K562 (cell line): ENCODE measurements around the gene SSH3. TPM values are rescaled to one million over a fixed set of nuclear protein-coding genes. Genes with fewer than 3 reads are reported as not detected.
A peak's percentile ranks its signal among the peaks of the same experiment; 100 is the strongest.

Experiments used
- ATAC-seq: fragments of 200-7000 bp; cut with Tn5 transposase; 3 replicates; pipeline ENCODE4 v1.9.1; 2020; ENCODE audit warnings: moderate library complexity
- BruUV-seq: library from RNA; stranded (reverse); fragments of 400-500 nt; replicated peaks from 2 replicates; lab custom pipeline; 2021; lab: Mats Ljungman, UMichigan
- CTCF ChIA-PET: fragments of 300-600 bp; formaldehyde crosslinking; extraction: SDS; loops from one replicate; lab custom pipeline; 2021; ENCODE audit warnings: low intra/inter-chr PET ratio; lab: Yijun Ruan, JAX
- POLR2A ChIA-PET: fragments of 300-600, 350-650 bp; sonication (Branson Sonifier 250); formaldehyde crosslinking; extraction: SDS; loops from one replicate; lab custom pipeline; 2021; ENCODE audit warnings: antibody characterized with exemption, inconsistent platforms; lab: Yijun Ruan, JAX
- DNase-seq, 4 experiments: peaks; one replicate each; pipeline versions ENCODE4 v3.0.0 to v3.0.0-alpha.2; 2011 to 2018; ENCODE audit warnings: low spot score in 3 of 4, mixed read lengths in 3 of 4; ENCODE audit errors: extremely low read depth in 1 of 4
- FAIRE-seq: peaks from 2 replicates; lab custom pipeline; 2011; peaks lifted over from hg19 to GRCh38; lab: Jason Lieb, UNC
- H2AFZ ChIP-seq: 2 replicates; pipeline ENCODE4 v1.6.0; 2011; ENCODE audit warnings: low read depth, low read length, control low read depth, inconsistent platforms
- H3K27ac ChIP-seq: fragments of 200-600 bp; 3 replicates; pipeline ENCODE4 v1.8.0; 2011; ENCODE audit warnings: low read depth, mild to moderate bottlenecking, control low read depth, inconsistent platforms, low read length, moderate library complexity, mixed read lengths; ENCODE audit errors: extremely low read depth
- H3K27me3 ChIP-seq, 2 experiments: fragments of 300-600 bp in 1 of 2; 2 replicates in 1 of 2; 3 replicates in 1 of 2; pipeline versions ENCODE4 v1.6.0 to v1.8.0; 2011; ENCODE audit warnings: inconsistent platforms in 2 of 2, low read length in 2 of 2, mild to moderate bottlenecking in 1 of 2, mixed read lengths in 1 of 2, moderate library complexity in 1 of 2; ENCODE audit not compliant: control insufficient read depth in 2 of 2, insufficient read depth in 2 of 2
- H3K36me3 ChIP-seq: fragments of 300-600 bp; 3 replicates; pipeline ENCODE4 v1.8.0; 2011; ENCODE audit warnings: mild to moderate bottlenecking, low read length, inconsistent platforms; ENCODE audit not compliant: control insufficient read depth, insufficient read depth
- H3K4me1 ChIP-seq, 2 experiments: fragments of 200-600 bp in 1 of 2; replicated peaks in 1 of 2; 2 replicates in 1 of 2; 3 replicates in 1 of 2; pipeline versions ENCODE4 v1.5.1 to v1.8.0; 2011; ENCODE audit warnings: inconsistent platforms in 2 of 2, low read length in 2 of 2, mild to moderate bottlenecking in 1 of 2, mixed read lengths in 1 of 2, moderate library complexity in 1 of 2; ENCODE audit not compliant: control insufficient read depth in 2 of 2, insufficient read depth in 2 of 2
- H3K4me2 ChIP-seq: 2 replicates; pipeline ENCODE4 v1.6.1; 2011; ENCODE audit warnings: low read length, control low read depth, inconsistent platforms, mixed read lengths; ENCODE audit not compliant: insufficient read depth
- H3K4me3 ChIP-seq: fragments of 200-600 bp; sonication (generic), shearing (Covaris generic); 2 replicates; pipeline ENCODE4 v1.5.1; 2016; ENCODE audit warnings: control low read depth, inconsistent platforms
- H3K79me2 ChIP-seq: fragments of 200-600 bp; 3 replicates; pipeline ENCODE4 v1.8.0; 2011; ENCODE audit warnings: low read length, inconsistent platforms; ENCODE audit not compliant: control insufficient read depth, insufficient read depth
- H3K9ac ChIP-seq, 2 experiments: 2 replicates each; pipeline versions ENCODE4 v1.6.0 to v1.6.1; 2011; ENCODE audit warnings: low read depth in 2 of 2, low read length in 2 of 2, control low read depth in 1 of 2, inconsistent platforms in 1 of 2, mild to moderate bottlenecking in 1 of 2, mixed read lengths in 1 of 2; ENCODE audit not compliant: insufficient read depth in 1 of 2
- H3K9me1 ChIP-seq: one replicate; pipeline ENCODE4 v1.6.0; 2011; ENCODE audit warnings: inconsistent platforms, mild to moderate bottlenecking, low read length, moderate library complexity; ENCODE audit not compliant: control insufficient read depth, insufficient read depth
- H3K9me3 ChIP-seq: replicated peaks from 2 replicates; pipeline ENCODE4 v1.5.1; 2011; ENCODE audit warnings: low read depth, low read length, inconsistent platforms; ENCODE audit not compliant: control insufficient read depth, insufficient read depth
- H4K20me1 ChIP-seq: replicated peaks from 2 replicates; pipeline ENCODE4 v1.6.1; 2011; ENCODE audit warnings: low read length, inconsistent platforms, mixed read lengths; ENCODE audit not compliant: control insufficient read depth, insufficient read depth
- MTF1 ChIP-seq: fragments of 250-450 bp; sonication (Bioruptor Pico); IDR thresholded peaks from 2 replicates; pipeline ENCODE4 v1.9.0; 2021; ENCODE audit warnings: moderate library complexity, mild to moderate bottlenecking, inconsistent platforms, borderline replicate concordance
- NFIX ChIP-seq: fragments of 250-450 bp; sonication (Bioruptor Pico); IDR thresholded peaks from 2 replicates; pipeline ENCODE4 v1.4.0; 2020; ENCODE audit warnings: low read depth, mild to moderate bottlenecking, moderate library complexity
- NR1H2 ChIP-seq: sonication (generic); formaldehyde crosslinking; IDR thresholded peaks from 2 replicates; pipeline ENCODE4 v1.4.0; 2020; ENCODE audit warnings: mild to moderate bottlenecking, missing genetic modification reagents
- PURB ChIP-seq: sonication (generic); formaldehyde crosslinking; IDR thresholded peaks from 2 replicates; pipeline ENCODE4 v1.9.0; 2021; ENCODE audit warnings: low read depth, mild to moderate bottlenecking, missing genetic modification reagents
- TAF15 ChIP-seq: fragments of 200-400 bp; formaldehyde crosslinking; IDR thresholded peaks from 2 replicates; pipeline ENCODE4 v1.6.1; 2017; ENCODE audit warnings: mild to moderate bottlenecking, low read depth, low read length, moderate library complexity
- ZNF175 ChIP-seq: fragments of 200-800 bp; sonication (Bioruptor generic); IDR thresholded peaks from 2 replicates; pipeline ENCODE4 v1.6.1; 2016; ENCODE audit warnings: low read depth, mild to moderate bottlenecking, missing genetic modification characterization, missing compliant biosample characterization
- ZNF589 ChIP-seq: fragments of 200-800 bp; sonication (Bioruptor generic); IDR thresholded peaks from 2 replicates; pipeline ENCODE4 v1.6.1; 2016; ENCODE audit warnings: low read depth, missing genetic modification characterization, missing compliant biosample characterization
- WGBS: fragments of 100-300 bp; shearing (Covaris generic); methylation state at CpG from one replicate; pipeline ENCODE4 v1.1.6; 2016; ENCODE audit warnings: low coverage, mixed read lengths; ENCODE audit not compliant: insufficient coverage; ENCODE audit errors: missing lambda C conversion rate; 5-methylcytosine and 5-hydroxymethylcytosine counted together
- in situ Hi-C: fragments of 300-500 bp; cut with MboI; formaldehyde crosslinking; loops from 4 replicates; pipeline ENCODE4 v1.15.0; 2018; ENCODE audit warnings: inconsistent platforms, mixed read lengths
- intact Hi-C: fragments of 100-400 bp; cut with micrococcal nuclease; formaldehyde crosslinking; loops from 2 replicates; pipeline ENCODE4 v1.14.2; 2022
- polyA plus RNA-seq, 8 experiments: library from polyadenylated mRNA; depleted of rRNA in 4 of 8; stranded (reverse) in 5 of 8; unstranded in 3 of 8; fragments of >200 nt; fragmentation: Nextera tagmentation in 2 of 8; fragmentation: Illumina TruSeq in 1 of 8; extraction: Ambion mirVana in 2 of 8; extraction: Trizol in 1 of 8; gene quantifications; 2 replicates each; pipeline versions ENCODE4 v1.2.1 to v1.2.3, GENCODE V29; 2011 to 2014; ENCODE audit warnings: inconsistent platforms in 1 of 8, missing spikeins in 1 of 8
- total RNA-seq, 7 experiments: library from RNA; depleted of rRNA in 6 of 7; stranded (reverse); fragments of >200 nt in 6 of 7; fragmentation: Illumina TruSeq in 2 of 7; extraction: Trizol in 2 of 7; gene quantifications; 2 replicates each; pipeline versions ENCODE4 v1.2.1 to v1.2.3, GENCODE V29; 2011 to 2021; ENCODE audit warnings: low replicate concordance in 1 of 7
- TF ChIP-seq, protein P1 (sequence below): fragments of 200-800 bp; sonication (Bioruptor generic); IDR thresholded peaks from 2 replicates; pipeline ENCODE4 v1.6.1; 2016; ENCODE audit warnings: missing genetic modification characterization, missing compliant biosample characterization
- TF ChIP-seq, protein P2 (sequence below): fragments of 250-450 bp; sonication (Bioruptor Pico); IDR thresholded peaks from 2 replicates; pipeline ENCODE4 v1.8.0; 2022; ENCODE audit warnings: inconsistent platforms, mild to moderate bottlenecking, moderate library complexity, borderline replicate concordance
- TF ChIP-seq, protein P3 (sequence below), 2 experiments: IDR thresholded peaks; 2 replicates each; pipeline ENCODE4 v1.6.1; 2012; ENCODE audit warnings: improper control_type of control experiment in 2 of 2, low read depth in 2 of 2, low read length in 2 of 2, borderline replicate concordance in 1 of 2

Gene SSH3
- total and polyA plus RNA-seq, 9 of the 15 experiments (the other 6 are each of a cell fraction or from before 2014, with no cell fraction given) = 0.07 to 1.0 (median 0.24) TPM; not detected in 3

DNA sequence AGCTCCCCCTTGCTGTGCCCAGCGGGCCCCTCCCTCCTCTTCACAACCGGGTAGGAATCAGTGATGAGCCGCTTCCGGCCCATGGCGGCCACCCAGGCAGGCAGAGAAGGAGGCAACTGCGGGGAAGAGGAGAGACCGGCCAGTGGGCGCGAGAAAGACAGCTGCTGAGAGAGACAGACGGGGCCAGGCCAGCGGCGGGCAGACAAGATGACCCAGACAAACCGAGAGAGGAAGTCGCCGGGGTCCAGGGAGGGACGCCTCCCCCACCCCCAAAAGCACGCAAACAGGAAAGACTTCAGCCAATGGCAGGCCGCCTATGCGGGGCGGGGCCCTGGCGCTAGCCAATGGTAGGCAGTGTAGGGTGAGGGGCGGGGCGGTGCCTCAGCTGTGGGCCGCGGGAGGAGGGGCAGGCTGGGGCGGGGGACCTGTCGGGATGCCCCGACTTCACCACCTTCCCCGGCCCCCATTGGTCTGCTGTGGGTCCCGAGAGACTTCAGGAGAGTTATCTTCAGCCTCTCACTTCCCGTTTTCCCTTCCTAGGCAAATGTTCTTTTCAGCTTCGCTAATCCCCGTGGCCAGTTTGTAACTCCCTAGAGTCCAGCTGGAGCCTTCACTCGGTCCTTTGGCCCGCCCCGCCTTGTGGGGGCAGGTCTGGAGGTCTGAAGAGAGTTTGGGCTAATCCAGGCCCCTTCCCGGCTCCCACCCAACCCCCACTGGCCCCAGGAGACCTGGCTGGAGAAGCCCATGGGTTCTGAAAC lies 50.2 kb downstream of the SSH3 start, which contains the start of gene POLD4:
TSS of gene POLD4 (minus strand) at position 230 of the 758 bp plus-strand sequence. CDS start at position 83, 147 bp downstream.
- under 1% methylated on average over 26 of the region's 37 CpGs for WGBS
- peaks cover 64% of the 10 kb centered on the region in 2 experiments for H3K4me1 ChIP-seq
- TF ChIP-seq, protein P1, sequence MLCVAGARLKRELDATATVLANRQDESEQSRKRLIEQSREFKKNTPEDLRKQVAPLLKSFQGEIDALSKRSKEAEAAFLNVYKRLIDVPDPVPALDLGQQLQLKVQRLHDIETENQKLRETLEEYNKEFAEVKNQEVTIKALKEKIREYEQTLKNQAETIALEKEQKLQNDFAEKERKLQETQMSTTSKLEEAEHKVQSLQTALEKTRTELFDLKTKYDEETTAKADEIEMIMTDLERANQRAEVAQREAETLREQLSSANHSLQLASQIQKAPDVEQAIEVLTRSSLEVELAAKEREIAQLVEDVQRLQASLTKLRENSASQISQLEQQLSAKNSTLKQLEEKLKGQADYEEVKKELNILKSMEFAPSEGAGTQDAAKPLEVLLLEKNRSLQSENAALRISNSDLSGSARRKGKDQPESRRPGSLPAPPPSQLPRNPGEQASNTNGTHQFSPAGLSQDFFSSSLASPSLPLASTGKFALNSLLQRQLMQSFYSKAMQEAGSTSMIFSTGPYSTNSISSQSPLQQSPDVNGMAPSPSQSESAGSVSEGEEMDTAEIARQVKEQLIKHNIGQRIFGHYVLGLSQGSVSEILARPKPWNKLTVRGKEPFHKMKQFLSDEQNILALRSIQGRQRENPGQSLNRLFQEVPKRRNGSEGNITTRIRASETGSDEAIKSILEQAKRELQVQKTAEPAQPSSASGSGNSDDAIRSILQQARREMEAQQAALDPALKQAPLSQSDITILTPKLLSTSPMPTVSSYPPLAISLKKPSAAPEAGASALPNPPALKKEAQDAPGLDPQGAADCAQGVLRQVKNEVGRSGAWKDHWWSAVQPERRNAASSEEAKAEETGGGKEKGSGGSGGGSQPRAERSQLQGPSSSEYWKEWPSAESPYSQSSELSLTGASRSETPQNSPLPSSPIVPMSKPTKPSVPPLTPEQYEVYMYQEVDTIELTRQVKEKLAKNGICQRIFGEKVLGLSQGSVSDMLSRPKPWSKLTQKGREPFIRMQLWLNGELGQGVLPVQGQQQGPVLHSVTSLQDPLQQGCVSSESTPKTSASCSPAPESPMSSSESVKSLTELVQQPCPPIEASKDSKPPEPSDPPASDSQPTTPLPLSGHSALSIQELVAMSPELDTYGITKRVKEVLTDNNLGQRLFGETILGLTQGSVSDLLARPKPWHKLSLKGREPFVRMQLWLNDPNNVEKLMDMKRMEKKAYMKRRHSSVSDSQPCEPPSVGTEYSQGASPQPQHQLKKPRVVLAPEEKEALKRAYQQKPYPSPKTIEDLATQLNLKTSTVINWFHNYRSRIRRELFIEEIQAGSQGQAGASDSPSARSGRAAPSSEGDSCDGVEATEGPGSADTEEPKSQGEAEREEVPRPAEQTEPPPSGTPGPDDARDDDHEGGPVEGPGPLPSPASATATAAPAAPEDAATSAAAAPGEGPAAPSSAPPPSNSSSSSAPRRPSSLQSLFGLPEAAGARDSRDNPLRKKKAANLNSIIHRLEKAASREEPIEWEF (CRISPR knock-in tag) = no peak
- TF ChIP-seq TAF15 (no peak), ZNF589 (no peak), ZNF175 (CRISPR knock-in tag) (no peak), NFIX (CRISPR knock-in tag) (no peak), PURB (CRISPR knock-in tag) (no peak), NR1H2 (CRISPR knock-in tag) (no peak), MTF1 (CRISPR knock-in tag) (no peak)
- TF ChIP-seq, protein P2, sequence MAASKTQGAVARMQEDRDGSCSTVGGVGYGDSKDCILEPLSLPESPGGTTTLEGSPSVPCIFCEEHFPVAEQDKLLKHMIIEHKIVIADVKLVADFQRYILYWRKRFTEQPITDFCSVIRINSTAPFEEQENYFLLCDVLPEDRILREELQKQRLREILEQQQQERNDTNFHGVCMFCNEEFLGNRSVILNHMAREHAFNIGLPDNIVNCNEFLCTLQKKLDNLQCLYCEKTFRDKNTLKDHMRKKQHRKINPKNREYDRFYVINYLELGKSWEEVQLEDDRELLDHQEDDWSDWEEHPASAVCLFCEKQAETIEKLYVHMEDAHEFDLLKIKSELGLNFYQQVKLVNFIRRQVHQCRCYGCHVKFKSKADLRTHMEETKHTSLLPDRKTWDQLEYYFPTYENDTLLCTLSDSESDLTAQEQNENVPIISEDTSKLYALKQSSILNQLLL = no peak
- TF ChIP-seq, protein P3, sequence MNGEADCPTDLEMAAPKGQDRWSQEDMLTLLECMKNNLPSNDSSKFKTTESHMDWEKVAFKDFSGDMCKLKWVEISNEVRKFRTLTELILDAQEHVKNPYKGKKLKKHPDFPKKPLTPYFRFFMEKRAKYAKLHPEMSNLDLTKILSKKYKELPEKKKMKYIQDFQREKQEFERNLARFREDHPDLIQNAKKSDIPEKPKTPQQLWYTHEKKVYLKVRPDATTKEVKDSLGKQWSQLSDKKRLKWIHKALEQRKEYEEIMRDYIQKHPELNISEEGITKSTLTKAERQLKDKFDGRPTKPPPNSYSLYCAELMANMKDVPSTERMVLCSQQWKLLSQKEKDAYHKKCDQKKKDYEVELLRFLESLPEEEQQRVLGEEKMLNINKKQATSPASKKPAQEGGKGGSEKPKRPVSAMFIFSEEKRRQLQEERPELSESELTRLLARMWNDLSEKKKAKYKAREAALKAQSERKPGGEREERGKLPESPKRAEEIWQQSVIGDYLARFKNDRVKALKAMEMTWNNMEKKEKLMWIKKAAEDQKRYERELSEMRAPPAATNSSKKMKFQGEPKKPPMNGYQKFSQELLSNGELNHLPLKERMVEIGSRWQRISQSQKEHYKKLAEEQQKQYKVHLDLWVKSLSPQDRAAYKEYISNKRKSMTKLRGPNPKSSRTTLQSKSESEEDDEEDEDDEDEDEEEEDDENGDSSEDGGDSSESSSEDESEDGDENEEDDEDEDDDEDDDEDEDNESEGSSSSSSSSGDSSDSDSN (IDR thresholded peaks at IDR 0.05; ENCODE audit: borderline replicate concordance in 1 of 2, low read depth in 2 of 2, low read length in 2 of 2) = peak in 1 of 2 experiments; percentile 28; a peak in 1 of 4 replicates

More for the DNA sequence above, 50.2 kb downstream of the SSH3 start, which contains the start of gene POLD4:
- Histone ChIP-seq H3K27ac (peak within 1 kb of the TSS; percentile 92), H4K20me1 (no peaks in the 10 kb centered on the region), H3K9ac (peak within 1 kb of the TSS; percentile 80 to 92), H3K4me2 (peak within 1 kb of the TSS; percentile 94), H3K9me1 (no peaks in the 10 kb centered on the region), H2AFZ (peak within 1 kb of the TSS; percentile 73), H3K36me3 (peaks cover 4% of the 10 kb centered on the region; the same call in 1 of the 3 replicates), H3K9me3 (no peaks in the 10 kb centered on the region), H3K27me3 (no peaks in the 10 kb centered on the region), H3K4me3 (peak within 1 kb of the TSS; percentile 76), H3K79me2 (peaks cover 8% of the 10 kb centered on the region)
- BruUV-seq = no TSS peak
- intact Hi-C loops (loop anchor here (1.0 to 5.0 kb wide), 2 partner anchors 29 to 229 kb away; partner anchors contain the start of gene GSTP1), in situ Hi-C loops (no loop called here)
- CTCF ChIA-PET = interaction anchor here (0.6 to 4.5 kb wide), 3 partner anchors 21 to 154 kb away, joined by 4 to 25 read pairs (median 5); partner anchors contain the start of gene CDK2AP2
- POLR2A ChIA-PET = interaction anchor here (0.9 to 2.3 kb wide), 14 partner anchors 9 to 298 kb away, joined by 3 to 15 read pairs (median 4); partner anchors contain the start of gene RAD9A
- FAIRE-seq = peak; percentile 66
- DNase-seq = peak; percentile 98 to 99 (median 98)
- peak; percentile 94 for ATAC-seq
